EL (cell line): ENCODE results near the gene SEC14L2.

Experiments used
- DNase-seq: peaks from one replicate; pipeline ENCODE4 v3.0.0-alpha.2; 2016

SEC14L2 gene

DNA sequence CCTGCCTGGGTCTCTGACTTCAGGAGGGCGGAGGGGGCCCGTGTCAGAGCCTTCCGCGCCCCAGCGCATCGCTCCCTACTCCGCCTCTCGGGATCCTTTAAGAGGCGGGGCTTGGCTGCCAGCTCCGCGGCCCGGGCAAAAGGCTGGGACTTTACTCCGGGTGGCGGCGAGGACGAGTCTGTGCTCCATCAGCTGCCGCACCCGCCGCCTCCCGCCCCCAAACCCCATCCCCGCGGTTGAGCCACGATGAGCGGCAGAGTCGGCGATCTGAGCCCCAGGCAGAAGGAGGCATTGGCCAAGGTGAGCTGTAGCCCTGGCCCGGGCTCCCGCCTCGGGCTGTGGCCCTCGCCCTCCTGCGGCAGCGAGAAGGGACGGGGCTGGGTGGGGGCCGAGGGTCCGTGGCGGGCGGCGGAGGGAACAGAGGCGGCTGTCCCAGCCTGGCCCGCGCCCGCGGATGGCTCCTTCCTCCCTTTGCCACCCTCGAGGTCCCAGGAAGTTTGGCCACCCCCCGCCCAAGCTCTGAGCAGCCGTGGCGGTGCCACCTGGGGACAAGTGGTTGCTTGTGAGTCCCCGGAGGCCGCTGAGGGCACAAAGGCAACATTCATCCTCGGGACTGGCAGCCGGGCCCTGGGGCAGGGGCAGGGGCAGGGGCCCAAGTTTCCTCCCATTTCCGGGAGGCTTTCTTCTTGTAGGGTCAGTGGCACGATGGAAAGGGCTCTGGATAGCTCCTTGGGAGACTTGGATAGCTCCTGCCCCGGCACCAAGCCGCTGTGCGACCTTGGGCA is at the start of gene SEC14L2:
SEC14L2 (plus strand) TSS at position 148 of the 785 bp plus-strand sequence; CDS start at position 247, 99 bp downstream.
- peak; percentile 69 for DNase-seq

DNA sequence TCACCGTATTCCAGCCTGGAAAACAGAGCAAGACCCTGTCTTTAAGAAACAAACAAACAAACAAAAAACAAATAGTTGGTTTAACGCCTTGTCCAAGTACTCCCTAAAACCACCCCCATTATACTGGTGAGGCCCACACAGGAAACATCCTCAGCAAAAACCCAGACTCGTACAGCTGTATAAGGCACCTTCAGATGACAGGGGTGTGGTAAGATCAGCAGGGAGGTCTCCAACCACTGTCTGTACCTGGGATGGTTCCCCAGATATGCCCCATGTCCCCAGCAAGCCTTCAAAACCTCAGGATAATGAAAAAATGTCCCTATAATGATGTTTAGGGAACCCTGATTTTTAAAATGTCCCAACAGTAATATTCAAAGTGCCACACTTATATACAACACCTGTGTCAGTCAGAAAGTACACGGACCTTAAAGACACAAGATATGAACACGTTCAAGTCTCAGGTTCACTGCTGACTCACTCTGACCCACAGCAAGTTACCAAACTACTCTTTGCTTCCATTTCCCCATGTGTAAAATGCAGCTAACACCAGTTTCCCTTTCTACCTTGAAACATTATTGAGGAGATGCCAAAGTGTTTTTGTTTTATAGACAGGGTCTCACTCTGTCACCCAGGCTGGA is 49.4 kb upstream of the SEC14L2 start:
- DNase-seq = no peak

DNA sequence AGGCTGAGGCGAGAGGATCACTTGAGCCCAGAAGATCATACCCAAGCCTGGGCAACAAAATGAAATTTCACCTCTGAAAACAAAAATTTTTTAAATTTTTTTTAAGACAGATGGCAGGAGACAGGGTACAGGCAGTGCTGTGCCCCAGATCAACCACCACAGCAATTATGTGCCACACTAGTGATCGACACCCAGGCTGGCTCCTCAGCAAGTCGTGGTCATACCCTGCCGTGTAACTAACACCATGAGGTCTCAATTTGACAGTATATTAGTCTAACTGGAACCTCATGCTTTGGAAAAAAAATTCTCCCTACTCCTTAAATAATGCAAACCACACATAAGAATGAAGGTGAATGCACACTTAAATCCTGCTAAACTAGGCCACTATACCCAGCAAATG is 48.4 kb upstream of the SEC14L2 start:
- no peak for DNase-seq

DNA sequence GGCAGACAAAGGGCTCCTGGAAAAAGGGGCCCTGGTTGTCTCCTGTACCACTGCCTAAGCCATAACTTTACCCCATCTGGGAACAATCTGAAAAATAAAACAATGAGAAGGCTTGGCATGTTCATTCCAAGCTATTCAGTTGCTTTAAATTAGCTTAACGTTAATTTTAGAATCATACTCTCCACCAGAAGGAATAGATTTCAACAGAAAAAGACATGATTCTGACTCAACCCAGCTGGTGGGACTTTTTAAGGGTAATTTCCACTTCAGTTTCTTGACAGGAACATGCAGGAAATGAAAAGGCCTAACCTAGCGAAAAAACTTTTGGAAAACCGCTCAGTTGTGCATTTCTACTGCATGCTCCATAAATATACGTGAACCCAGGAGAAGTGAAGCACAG is 48.0 kb upstream of the SEC14L2 start:
- DNase-seq = no peak

DNA sequence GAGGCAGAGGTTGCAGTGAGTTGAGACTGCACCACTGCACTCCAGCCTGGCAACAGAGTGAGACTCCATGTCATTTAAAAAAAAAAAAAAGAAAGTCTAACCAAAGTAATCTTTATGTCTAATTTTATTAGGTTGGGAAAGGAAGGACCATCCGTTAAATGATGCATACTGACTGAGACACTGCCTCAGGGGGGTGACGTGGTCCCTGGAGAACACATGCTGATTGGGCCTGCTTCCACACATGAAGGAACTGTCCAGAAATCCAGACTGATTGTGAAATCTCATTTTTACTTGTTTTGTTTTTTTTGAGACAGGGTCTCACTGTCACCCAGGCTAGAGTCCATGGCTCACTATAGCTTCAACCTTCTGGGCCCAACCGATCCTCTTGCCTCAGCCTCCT is 45.6 kb upstream of the SEC14L2 start:
- peak; percentile 60 for DNase-seq

DNA sequence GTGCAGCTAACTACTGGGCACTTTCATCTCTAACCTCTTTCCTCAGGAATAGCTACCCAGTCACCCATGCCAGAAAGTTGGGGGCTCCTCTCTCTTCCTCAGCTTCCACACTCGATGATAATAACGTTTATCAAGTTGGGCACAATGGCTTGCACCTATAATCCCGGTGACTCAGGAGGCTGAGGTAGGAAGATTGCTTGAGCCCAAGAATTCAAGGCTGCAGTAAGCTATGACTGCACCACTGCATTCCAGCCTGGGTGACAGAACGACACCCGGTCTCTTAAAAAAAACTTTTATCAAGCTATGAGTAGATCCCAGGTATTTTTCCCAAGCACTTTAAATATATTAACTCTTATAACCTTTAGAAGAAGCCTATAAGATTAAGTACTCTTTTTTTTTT is 42.2 kb upstream of the SEC14L2 start:
- DNase-seq = no peak

DNA sequence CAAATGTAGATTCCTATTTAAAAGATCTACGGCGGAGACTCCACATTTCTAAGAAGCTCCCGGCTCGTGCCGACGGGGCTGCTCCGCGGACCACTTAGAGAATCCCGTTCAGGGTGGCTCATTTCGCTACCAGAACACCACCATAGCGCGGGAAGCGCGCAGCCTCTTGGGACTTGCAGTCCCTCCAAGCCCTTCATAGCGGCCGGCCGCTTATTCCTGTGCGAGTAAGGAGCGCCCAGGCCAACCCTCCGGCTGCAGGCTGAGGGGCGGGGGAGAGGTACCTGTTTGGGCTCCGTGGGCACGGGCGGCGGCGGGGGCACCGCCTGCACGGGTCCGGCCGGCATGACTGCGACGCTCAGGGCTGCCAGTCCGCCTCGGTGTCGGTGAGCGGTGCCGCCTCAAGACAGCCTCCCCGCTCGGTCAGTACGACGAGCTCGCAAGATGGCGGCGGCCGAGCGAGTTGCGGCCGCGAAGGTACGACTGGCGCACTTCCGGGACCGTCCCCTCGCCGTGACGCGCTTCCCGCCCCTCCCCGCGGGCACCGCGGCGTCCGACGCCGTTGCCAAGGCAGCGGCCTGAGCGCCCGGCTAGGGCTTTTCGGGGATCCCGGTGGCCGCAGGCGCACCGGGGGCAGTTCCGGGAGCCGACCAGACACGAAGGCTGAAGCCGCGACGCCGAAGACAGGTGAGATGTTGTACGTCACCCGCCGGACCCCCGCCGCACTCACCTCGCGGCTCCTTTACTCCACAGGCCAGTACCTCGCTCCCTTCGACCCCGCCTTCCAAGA is 40.2 kb upstream of the SEC14L2 start, which contains the start of the genes CCDC157 and SF3A1:
CCDC157 (plus strand) TSS at position 559 of the 787 bp plus-strand sequence. CDS start 8,994 bp downstream, outside the sequence.
SF3A1 (minus strand) TSS at position 446 of the 787 bp plus-strand sequence; CDS start at position 344, 102 bp downstream.
- peak; percentile 89 for DNase-seq

DNA sequence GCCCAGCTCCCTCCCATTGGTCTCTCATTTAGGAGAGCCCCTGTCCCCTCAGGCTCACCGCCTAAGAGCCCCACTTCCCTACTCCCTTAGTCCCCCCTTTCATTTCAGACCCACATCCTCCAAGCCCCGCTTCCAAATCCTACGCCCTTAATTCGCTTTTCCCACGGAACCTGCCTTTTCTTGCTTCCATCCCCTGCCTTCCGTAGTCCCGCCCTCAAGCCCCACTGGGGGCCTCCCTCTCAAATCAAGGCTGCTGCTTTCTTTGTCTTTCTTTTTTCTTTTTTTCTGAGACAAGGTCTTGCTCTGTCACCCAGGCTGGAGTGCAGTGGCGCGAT is 39.6 kb upstream of the SEC14L2 start:
- no peak for DNase-seq

DNA sequence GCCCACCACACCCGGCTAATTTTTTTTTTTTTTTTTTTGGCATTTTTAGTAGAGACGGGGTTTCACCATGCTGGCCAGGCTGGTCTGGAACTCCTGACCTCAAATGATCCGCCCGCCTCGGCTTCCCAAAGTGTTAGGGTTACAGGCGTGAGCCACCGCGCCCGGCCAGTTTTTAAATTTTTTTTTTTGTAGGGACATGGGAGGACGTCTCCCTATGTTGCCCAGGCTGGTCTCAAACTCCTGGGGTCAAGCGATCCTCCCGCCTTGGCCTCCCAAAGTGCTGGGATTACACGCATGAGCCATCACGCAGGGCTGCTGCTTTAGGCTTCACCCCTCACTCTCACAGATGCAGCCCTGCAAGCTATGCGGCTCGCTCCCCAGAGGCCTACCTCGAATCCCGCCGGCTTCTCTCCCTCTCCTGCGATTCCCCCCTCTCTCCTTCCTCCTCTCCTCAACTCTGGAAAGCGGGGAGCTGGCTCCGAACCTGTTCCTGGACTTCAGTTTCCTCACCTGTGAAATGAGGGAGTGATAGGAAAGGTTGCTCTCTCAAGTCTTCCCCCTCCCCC is 39.1 kb upstream of the SEC14L2 start:
- DNase-seq = no peak

DNA sequence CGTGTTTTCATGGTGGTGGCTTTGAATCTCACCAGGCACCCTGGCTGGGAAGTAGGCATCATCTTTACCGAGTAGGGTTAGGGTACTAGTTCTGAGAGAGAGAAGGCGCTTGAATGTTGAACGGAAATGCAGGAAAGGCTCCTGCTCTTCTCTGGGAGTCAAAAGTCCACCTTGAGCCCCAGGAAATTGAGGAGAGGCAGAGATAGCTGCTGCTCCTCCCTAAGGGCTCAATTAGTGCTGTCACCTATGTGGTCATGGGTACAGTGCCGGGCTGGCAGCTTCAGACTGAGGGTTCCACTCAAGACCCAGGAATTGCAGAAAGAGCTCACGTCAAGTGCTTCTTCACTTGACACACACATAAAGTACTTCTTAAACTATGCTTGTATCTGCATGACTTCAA is 38.3 kb upstream of the SEC14L2 start:
- no peak for DNase-seq

DNA sequence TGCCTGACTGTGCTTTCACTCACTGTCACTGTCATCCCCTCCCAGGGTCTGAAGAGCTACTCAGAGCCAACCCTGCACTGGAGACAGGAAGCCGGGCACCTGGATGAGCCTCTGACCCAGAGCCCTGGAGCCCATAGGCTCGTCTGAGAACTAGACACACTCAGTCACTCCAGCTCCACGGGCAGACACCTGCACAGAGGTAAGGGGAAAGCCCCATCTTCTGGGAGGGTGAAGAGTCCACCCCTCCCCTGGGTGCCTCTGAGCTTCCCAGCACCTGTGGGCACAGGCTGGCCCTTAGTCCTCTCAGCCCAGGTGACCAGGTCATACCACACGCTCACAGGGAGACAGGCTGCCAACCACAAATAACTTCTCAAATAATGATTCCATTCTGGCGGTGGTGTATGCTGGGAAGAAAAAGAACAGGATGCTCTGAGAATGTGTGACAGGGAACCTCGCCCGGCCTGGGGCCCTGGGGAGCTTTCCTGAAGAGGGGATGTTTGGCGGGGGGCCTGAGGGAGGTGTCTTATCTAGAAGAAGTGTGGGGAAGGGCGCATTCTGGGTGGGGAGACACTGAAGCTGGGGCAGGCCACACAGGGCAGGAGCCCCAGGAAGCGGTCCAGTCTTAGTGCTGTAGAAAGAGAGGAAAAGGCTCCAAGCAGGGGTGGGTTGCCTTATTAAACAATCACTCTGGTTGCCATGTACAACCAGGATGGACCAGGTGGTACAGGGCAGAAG is 34.7 kb upstream of the SEC14L2 start:
- DNase-seq = no peak

DNA sequence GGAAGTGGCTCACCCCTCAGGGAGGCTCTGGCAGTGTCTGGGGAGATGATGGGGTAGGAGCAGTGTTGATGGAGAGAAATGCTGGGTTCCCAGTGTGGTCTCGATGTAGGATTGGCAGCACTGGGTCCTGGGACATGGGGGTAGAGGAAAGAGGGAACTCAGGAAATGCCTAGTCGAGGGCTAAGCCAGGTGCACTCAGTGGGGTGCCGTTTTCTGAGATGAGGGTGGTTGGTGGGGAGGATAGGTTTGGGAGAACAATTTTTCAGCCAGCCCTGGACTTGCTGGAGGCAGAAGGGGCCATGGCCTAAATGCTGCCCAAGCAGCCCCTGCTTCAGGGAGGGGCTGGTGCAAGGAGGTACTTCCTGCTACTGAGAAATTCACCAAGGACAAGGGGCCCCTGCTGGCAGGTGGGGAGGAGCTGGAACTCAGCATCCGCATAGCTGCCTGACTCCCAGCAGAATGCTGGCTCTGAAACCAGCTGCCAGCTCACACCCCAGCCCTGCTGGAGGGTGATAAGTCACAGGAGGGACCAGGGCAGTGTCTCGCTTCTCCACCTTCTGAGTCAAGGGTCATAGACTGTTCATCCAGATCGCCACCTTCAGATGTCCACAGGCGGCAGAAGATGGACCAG is 34.1 kb upstream of the SEC14L2 start:
- no peak for DNase-seq

DNA sequence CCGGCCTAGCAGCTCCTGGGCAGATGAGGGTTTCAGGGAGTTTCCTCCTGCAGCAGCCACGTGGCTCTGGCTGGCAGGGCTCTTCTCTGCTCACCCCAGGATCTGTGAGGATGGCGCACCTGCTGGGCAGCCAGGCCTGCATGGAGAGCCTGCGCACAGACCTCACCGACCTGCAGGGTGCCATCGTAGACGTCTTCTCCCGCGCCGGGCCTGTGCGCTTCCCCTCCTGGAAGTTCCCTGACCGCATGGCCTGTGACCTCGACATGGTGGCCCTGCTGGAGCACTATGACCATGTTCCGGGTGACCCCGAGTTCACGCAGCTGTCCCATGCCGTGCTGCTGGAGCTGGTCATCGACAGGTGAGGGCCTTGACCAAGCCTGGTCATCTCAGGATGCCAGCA is 30.9 kb upstream of the SEC14L2 start:
- DNase-seq = no peak

DNA sequence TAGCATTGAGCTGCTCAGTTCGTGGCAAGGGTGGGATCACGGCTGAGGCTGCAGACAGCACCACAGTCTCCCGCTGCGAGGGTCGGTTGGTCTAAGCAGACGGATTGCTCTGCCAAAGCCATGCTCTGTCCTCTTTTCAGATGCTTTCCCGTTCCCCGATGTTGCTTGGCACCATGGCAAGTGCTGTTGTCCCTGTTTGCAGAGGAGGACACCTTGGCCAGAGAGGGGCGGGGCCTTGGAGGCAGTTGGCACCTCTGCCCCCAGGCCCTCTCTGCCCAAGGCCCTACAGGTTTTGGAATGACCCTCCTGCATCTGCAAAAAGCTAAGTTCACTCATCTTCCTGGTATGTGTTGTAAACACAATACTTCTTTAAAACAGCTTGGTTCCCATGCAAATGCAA is 28.4 kb upstream of the SEC14L2 start:
- DNase-seq = no peak

DNA sequence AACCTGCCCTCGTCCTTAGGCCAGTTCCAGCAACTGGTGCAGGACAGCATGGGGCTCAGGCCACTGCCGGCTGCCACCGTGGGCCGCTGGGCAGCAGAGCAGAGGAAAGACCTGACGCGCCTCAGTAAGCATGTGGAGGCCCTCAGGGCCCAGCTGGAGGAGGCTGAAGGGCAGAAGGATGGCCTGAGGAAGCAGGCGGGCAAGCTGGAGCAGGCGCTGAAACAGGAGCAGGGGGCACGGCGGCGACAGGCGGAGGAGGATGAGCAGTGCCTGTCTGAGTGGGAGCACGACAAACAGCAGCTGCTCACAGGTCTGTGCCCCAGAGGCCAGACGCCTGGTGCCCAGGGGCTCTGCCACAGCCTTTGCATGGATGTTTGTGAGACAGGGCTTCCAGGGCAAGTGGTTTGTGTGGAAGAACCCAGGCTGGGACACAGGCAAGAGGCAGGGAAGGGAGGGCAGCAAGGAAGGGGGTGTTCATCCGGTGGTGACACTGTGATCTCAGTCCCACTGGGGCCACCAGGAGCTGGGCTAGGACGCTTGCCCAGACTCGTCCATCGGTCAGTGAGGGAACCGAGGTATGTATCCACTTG is 26.1 kb upstream of the SEC14L2 start:
- no peak for DNase-seq

DNA sequence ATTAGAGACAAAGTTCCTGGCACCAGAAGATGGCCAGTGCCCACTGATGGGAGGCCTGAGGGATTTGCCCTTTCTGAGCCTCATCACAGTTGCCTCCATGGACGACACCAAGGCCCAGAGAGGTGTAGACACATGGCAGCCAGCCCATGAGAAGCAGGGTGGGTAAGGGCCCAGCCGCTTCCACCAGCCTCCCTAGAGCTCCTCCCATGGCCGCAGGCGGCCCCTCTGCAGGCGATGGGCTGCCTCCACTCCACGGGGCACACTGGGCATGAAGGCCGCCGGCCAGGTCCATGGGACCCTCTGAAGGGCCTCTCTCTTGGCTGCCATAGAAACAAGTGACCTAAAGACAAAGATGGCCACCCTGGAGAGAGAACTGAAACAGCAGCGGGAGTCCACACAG is 25.5 kb upstream of the SEC14L2 start:
- no peak for DNase-seq

DNA sequence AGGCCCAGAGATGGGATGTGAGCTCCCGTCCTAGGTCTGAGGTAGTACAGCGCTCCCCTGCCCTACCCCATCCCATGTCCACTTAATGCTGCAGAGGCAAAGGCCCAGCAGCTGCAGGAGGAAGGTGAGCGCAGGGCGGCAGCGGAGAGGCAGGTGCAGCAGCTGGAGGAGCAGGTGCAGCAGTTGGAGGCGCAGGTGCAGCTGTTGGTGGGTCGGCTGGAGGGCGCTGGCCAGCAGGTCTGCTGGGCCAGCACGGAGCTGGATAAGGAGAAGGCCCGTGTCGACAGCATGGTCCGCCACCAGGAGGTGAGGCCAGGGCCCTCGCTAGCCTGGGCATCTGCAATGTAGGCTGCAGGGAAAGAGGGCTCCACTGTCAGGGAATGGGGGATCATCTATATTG is 24.8 kb upstream of the SEC14L2 start:
- no peak for DNase-seq

DNA sequence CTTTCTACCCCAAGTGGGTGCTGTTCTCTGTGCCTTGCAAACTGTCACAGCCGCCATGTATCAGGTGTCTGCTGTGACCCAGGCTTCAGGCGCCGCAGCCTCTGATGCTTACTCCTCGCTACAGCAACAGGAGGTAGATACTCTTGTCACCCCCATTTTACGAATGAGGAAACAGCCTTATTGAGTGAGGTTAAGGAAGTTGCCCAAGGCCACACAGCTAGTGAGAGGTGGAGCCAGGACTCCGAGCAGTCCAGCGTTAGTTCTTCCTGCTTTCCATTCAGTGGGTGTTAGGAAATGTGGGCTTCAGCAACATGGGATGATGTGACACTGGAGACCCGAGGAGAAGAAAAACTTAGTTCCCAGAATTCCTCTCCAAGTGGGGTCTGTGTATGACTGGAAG is 23.9 kb upstream of the SEC14L2 start:
- no peak for DNase-seq

DNA sequence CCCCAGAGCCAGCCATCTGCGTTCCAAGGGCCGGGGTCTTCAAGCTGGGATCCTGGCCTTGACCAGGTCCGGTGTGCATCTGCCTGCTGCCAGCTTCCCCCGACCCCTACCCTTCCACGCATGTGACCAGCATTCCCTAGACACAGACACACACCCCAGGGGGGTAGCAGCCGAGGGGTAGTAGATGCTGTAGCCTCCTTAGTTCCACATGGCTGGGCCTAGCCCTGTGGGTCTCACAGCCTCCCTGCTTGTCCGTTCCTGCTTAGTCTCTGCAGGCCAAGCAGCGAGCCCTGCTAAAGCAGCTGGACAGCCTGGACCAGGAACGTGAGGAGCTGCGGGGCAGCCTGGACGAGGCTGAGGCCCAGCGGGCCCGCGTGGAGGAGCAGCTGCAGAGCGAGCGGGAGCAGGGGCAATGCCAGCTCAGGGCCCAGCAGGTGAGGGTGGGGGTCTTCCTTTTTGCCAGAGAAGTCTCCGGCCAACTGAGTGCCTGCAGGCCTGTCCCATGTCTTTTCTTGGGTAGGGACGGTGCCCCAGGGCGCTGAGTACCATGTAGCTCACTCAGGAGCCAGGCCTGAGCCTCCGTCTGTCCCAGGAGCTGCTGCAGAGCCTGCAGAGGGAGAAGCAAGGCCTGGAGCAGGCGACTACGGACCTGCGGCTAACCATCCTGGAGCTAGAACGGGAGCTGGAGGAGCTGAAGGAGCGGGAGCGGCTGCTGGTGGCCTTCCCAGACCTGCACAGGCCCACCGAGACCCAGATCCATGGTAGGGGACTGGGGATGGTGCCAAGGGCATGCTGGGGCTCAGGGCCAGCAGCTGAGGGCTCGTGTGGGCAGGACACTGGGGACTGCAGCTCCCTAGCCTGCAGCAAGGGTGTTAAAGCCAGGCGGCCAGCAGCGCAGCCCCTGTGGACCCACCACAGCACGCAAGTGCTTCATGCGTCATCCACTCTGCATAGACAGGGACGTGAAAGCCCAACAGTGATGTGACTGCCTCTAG is 23.2 kb upstream of the SEC14L2 start:
- DNase-seq = no peak

DNA sequence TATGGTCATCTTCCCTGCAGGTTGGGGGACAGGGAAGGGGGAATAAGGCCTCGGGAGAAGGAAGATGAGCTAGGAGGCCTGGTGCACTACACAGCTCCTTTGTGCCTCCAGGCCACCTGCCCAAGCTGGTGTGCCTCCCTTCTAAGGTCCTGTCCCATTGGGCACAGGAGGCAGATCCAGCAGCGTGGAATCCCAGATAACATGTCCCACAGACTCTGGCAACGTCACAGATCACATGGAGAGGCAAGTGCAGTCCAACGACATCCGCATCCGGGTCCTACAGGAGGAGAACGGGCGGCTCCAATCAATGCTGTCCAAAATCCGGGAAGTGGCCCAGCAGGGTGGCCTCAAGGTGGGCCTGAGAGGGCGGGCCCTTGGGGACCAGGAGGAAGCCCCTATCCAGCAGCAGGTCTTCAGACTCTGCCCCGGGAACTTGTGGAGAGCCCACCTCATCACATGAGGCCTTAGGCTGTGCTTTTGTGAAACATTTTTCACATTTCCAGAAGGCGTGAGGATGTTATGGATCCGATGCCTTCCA is 21.4 kb upstream of the SEC14L2 start:
- no peak for DNase-seq
